Measurements from ENCODE around the gene SPG7. TPM values are rescaled to one million over a fixed set of nuclear protein-coding genes. Genes with fewer than 3 reads are reported as not detected.

SPG7 gene
- total RNA-seq, 1 experiment from 2014 or later: 131 TPM

DNA sequence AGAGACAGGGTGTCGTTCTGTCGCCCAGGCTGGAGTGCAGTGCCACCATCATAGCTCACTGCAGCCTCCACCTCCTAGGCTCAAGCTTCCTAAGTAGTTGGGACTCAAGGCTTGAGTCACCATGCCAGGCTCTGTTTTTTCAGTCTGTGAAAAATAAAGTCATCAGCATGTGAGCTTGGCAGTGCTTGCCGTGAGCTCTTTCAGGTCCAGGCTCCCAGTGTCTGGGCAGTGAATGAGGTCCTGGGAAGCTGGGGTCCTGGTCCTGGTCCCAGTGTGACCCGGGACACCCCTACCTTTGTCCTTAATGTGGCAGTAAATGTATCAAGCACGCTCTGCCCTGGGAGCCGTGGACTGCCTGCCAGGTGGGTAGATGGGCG lies 29.3 kb downstream of the SPG7 start:
- H3K27ac ChIP-seq: no peak overlapping the region

GRCh38 chr16:89538286-89538685 lies 30.1 kb downstream of the SPG7 start:
- Histone ChIP-seq H3K9me3 (replicated peaks) (no peaks in the 10 kb centered on the region), H3K36me3 (peaks cover 65% of the 10 kb centered on the region), H3K27ac (no peak overlapping the region), H3K27me3 (replicated peaks) (no peaks in the 10 kb centered on the region), H3K4me3 (no peak overlapping the region), H3K4me1 (replicated peaks) (no peaks in the 10 kb centered on the region)
- no peak for DNase-seq (ENCODE audit: low read depth in 1 of 2, low spot score in 2 of 2)

More for the DNA sequence above, 29.3 kb downstream of the SPG7 start:
- no peak for DNase-seq (ENCODE audit: low read depth in 1 of 2, low spot score in 2 of 2)
- Histone ChIP-seq H3K4me3 (no peak overlapping the region), H3K4me1 (replicated peaks) (no peaks in the 10 kb centered on the region), H3K36me3 (peaks cover 70% of the 10 kb centered on the region), H3K27me3 (replicated peaks) (no peaks in the 10 kb centered on the region), H3K9me3 (replicated peaks) (no peaks in the 10 kb centered on the region)

DNA sequence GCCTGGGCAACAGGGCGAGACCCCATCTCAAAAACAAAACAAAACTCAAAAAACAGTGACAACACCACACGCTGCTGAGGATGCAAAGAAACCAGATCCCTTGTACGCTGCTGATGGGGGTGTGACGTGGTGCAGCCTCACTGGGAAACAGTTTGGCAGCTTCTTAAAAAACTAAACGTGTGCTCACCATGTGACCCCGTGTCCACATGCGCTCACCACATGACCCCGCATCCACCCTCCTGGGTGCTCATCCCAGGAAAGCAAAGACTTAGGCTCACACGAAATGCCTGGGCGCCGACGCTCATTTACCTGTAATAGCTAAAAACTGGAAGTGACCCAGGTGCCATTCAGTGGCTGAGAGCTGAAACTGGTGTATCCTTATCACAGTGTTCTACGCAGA lies 32.4 kb downstream of the SPG7 start:
- Histone ChIP-seq H3K4me1 (replicated peaks) (no peaks in the 10 kb centered on the region), H3K27ac (no peak overlapping the region), H3K27me3 (replicated peaks) (no peaks in the 10 kb centered on the region), H3K36me3 (peaks cover 60% of the 10 kb centered on the region), H3K9me3 (replicated peaks) (no peaks in the 10 kb centered on the region), H3K4me3 (no peak overlapping the region)
- no peak for DNase-seq (ENCODE audit: low read depth in 1 of 2, low spot score in 2 of 2)

GRCh38 chr16:89541792-89542191 lies 33.6 kb downstream of the SPG7 start:
- no peaks in the 10 kb centered on the region for H3K9me3 ChIP-seq (replicated peaks)
- no peaks in the 10 kb centered on the region for H3K4me1 ChIP-seq (replicated peaks)
- no peak overlapping the region for H3K27ac ChIP-seq
- no peaks in the 10 kb centered on the region for H3K27me3 ChIP-seq (replicated peaks)
- H3K4me3 ChIP-seq: no peak overlapping the region
- peaks cover 66% of the 10 kb centered on the region for H3K36me3 ChIP-seq
- DNase-seq (ENCODE audit: low read depth in 1 of 2, low spot score in 2 of 2): no peak

GRCh38 chr16:89544113-89544512 lies 35.9 kb downstream of the SPG7 start:
- no peaks in the 10 kb centered on the region for H3K27me3 ChIP-seq (replicated peaks)
- no peak overlapping the region for H3K4me3 ChIP-seq
- H3K4me1 ChIP-seq (replicated peaks): no peaks in the 10 kb centered on the region
- H3K9me3 ChIP-seq (replicated peaks): no peaks in the 10 kb centered on the region
- no peak for DNase-seq (ENCODE audit: low read depth in 1 of 2, low spot score in 2 of 2)
- no peak overlapping the region for H3K27ac ChIP-seq
- H3K36me3 ChIP-seq: peaks cover 66% of the 10 kb centered on the region

DNA sequence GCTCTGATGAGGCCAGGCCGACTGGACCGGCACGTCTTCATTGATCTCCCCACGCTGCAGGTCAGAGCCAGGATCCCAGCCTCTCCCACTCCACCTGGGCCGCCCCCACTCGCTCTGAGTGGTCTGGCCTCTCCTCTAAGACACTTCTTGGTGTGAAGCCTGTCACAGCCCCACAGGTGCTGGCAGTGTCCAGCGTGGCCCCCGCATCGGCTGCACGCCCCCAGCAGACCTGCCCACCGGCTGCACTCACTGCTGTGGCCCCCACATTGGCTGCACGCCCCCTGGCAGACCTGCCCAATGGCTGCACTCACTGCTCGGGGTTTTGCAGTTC lies 36.5 kb downstream of the SPG7 start:
- Histone ChIP-seq H3K4me3 (no peak overlapping the region), H3K27me3 (replicated peaks) (no peaks in the 10 kb centered on the region), H3K9me3 (replicated peaks) (no peaks in the 10 kb centered on the region), H3K36me3 (peaks cover 69% of the 10 kb centered on the region), H3K27ac (no peak overlapping the region), H3K4me1 (replicated peaks) (no peaks in the 10 kb centered on the region)
- DNase-seq (ENCODE audit: low read depth in 1 of 2, low spot score in 2 of 2): no peak

DNA sequence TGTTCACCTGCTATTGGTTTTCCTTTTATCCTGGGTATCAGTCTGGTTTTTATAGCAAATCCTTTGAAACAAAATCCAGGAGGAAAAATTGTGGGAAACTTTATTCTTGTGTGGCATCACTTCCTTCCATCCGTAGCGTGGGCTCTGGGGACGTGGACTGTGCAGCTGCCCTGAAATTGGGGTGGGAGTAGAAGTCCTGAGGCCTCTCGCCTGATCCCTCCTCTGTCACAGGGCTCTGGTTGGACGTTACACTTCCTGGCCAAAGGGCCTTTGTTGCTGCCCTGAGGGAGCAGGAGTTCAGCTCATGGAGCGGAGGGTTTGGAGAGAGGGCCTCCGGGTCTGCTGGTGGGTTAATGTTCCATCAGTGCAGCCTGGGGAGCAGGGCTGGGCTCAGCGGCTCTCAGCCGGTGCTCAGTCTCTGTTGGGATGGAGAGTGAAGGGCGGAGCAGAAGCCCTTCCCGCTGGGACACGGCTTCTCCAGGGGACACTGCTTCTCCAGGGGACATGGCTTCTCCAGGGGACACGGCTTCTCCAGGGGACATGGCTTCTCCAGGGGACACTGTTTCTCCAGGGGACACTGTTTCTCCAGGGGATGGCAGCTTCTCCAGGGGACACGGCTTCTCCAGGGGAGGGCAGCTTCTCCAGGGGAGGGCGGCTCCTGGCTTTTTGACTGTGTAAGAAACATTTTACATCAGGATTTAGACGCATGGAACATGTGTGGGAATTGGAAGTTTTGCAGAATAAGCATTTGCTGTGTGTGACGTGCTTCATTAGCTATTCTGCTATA lies 37.0 kb downstream of the SPG7 start:
- Histone ChIP-seq H3K4me1 (replicated peaks) (no peaks in the 10 kb centered on the region), H3K36me3 (peaks cover 71% of the 10 kb centered on the region), H3K9me3 (replicated peaks) (no peaks in the 10 kb centered on the region), H3K4me3 (no peak overlapping the region), H3K27me3 (replicated peaks) (no peaks in the 10 kb centered on the region), H3K27ac (no peak overlapping the region)
- DNase-seq (ENCODE audit: low read depth in 1 of 2, low spot score in 2 of 2): no peak

DNA sequence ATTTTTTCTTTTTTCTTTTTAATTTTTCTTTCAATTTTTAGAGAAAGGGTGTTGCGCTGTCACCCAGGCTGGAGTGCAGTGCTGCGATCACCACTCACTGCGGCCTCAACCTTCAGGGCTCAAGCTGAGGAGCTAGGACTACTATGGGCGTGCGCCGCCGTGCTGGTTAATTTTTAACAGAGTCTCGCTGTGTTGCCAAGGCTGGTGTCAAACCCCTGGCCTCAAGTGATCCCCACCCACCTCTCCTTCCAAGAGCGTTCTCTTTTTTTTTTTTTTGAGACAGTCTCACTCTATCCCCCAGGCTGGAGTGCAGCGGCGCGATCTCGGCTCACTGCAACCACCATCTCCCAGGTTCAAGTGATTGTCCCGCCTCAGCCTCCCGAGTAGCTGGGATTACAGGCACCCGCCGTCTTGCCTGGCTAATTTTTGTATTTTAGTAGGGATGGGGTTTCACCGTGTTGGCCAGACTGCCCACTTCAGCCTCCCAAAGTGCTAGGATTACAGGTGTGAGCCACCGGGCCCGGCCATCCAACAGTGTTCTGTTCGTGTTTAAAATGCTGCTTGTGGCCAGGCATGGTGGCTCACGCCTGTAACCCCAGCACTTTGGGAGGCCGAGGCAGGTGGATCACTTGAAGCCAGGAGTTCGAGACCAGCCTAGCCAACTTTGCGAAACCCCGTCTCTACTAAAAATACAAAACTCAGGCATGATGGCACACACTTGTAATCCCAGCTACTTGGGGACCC lies 37.8 kb downstream of the SPG7 start:
- DNase-seq (ENCODE audit: low read depth in 1 of 2, low spot score in 2 of 2): no peak
- Histone ChIP-seq H3K9me3 (replicated peaks) (no peaks in the 10 kb centered on the region), H3K27me3 (replicated peaks) (no peaks in the 10 kb centered on the region), H3K4me1 (replicated peaks) (no peaks in the 10 kb centered on the region), H3K36me3 (peaks cover 75% of the 10 kb centered on the region), H3K27ac (no peak overlapping the region), H3K4me3 (no peak overlapping the region)

DNA sequence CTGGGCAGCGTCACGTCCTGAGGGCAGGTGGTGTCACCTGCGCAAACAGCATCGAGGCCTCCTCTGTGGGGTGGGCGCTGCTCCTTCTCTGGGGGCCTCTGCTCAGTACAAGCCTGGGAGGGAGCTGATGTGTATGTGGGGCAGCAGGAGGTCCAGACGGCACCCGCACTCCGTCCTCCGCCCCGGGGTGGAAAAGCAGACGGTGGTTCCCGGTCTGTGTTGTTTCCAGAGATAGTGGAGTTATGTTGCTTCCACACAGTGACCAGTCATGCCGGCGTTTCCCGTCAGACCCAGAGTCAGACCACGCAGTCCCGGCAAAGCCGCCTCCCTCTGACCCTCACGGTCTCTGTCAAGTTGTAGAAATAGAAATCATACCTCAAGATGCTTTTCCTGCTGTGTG lies 38.6 kb downstream of the SPG7 start:
- no peak overlapping the region for H3K27ac ChIP-seq
- no peaks in the 10 kb centered on the region for H3K9me3 ChIP-seq (replicated peaks)
- no peaks in the 10 kb centered on the region for H3K4me1 ChIP-seq (replicated peaks)
- no peak overlapping the region for H3K4me3 ChIP-seq
- DNase-seq (ENCODE audit: low read depth in 1 of 2, low spot score in 2 of 2): no peak
- no peaks in the 10 kb centered on the region for H3K27me3 ChIP-seq (replicated peaks)
- peaks cover 78% of the 10 kb centered on the region for H3K36me3 ChIP-seq

DNA sequence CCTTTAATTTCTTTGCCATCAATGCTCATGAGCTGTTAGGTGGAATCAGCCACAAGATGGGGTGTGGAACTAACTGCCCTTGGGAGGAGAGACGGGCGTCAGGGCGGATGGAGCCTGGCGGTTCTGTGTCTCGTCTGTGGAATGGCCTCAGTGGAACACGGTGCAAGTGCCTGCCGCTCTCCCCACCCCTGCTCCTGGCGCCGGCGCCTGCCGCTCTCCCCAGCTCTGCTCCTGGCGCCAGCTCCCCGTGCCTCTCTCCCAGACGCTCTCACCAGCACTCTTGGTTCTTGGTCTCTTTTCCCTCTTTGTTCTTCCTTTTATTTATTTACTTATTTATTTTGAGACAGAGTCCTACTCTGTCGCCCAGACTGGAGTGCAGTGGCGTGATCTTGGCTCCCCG lies 39.1 kb downstream of the SPG7 start:
- Histone ChIP-seq H3K27me3 (replicated peaks) (no peaks in the 10 kb centered on the region), H3K27ac (no peak overlapping the region), H3K4me1 (replicated peaks) (no peaks in the 10 kb centered on the region), H3K9me3 (replicated peaks) (no peaks in the 10 kb centered on the region), H3K4me3 (no peak overlapping the region), H3K36me3 (peaks cover 81% of the 10 kb centered on the region)
- no peak for DNase-seq (ENCODE audit: low read depth in 1 of 2, low spot score in 2 of 2)

DNA sequence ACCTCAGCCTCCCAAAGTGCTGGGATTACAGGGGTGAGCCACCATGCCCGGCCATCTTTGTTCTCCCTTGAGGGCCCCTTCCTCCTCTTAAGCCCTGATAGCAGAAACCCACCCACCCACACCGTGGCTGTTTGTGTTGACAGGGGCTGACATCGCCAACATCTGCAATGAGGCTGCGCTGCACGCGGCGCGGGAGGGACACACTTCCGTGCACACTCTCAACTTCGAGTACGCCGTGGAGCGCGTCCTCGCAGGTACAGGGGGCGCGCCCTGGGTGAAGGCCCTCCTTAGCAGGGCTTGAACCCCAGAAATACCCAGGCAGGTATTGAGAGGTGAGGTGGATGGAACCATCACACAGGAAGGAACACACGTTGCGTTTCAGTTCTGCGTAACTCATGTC lies 39.7 kb downstream of the SPG7 start:
- no peak for DNase-seq (ENCODE audit: low read depth in 1 of 2, low spot score in 2 of 2)
- no peaks in the 10 kb centered on the region for H3K27me3 ChIP-seq (replicated peaks)
- H3K4me3 ChIP-seq: no peak overlapping the region
- H3K9me3 ChIP-seq (replicated peaks): no peaks in the 10 kb centered on the region
- H3K36me3 ChIP-seq: peaks cover 87% of the 10 kb centered on the region
- no peaks in the 10 kb centered on the region for H3K4me1 ChIP-seq (replicated peaks)
- H3K27ac ChIP-seq: no peak overlapping the region

GRCh38 chr16:89548344-89549006 lies 40.3 kb downstream of the SPG7 start:
- Histone ChIP-seq H3K4me3 (no peak overlapping the region), H3K4me1 (replicated peaks) (no peaks in the 10 kb centered on the region), H3K27ac (no peak overlapping the region), H3K27me3 (replicated peaks) (no peaks in the 10 kb centered on the region), H3K9me3 (replicated peaks) (no peaks in the 10 kb centered on the region), H3K36me3 (peaks cover 91% of the 10 kb centered on the region)
- no peak for DNase-seq (ENCODE audit: low read depth in 1 of 2, low spot score in 2 of 2)

- H3K4me3 ChIP-seq: no peak overlapping the region
Measured at GRCh38 chr16:89549007-89549700, 41.0 kb downstream of the SPG7 start.

More at GRCh38 chr16:89549007-89549700, 41.0 kb downstream of the SPG7 start:
- no peak overlapping the region for H3K27ac ChIP-seq
- peaks cover 90% of the 10 kb centered on the region for H3K36me3 ChIP-seq
- no peaks in the 10 kb centered on the region for H3K9me3 ChIP-seq (replicated peaks)
- no peaks in the 10 kb centered on the region for H3K27me3 ChIP-seq (replicated peaks)
- no peaks in the 10 kb centered on the region for H3K4me1 ChIP-seq (replicated peaks)
- DNase-seq (ENCODE audit: low read depth in 1 of 2, low spot score in 2 of 2): no peak
